PC-9 (cell line): ENCODE data around the gene MFRP.

Source experiments
- EZH2 ChIP-seq: fragments of 200-600 bp; sonication (generic); IDR thresholded peaks from 2 replicates; pipeline ENCODE4 v1.8.0; 2017; ENCODE audit warnings: antibody characterized with exemption, low read depth
- TF ChIP-seq, protein P1 (sequence below): fragments of 200-600 bp; sonication (generic); conservative IDR thresholded peaks from 2 replicates; pipeline ENCODE4 v1.6.1; 2017; ENCODE audit warnings: mixed run types, antibody characterized with exemption, mild to moderate bottlenecking, moderate library complexity

DNA sequence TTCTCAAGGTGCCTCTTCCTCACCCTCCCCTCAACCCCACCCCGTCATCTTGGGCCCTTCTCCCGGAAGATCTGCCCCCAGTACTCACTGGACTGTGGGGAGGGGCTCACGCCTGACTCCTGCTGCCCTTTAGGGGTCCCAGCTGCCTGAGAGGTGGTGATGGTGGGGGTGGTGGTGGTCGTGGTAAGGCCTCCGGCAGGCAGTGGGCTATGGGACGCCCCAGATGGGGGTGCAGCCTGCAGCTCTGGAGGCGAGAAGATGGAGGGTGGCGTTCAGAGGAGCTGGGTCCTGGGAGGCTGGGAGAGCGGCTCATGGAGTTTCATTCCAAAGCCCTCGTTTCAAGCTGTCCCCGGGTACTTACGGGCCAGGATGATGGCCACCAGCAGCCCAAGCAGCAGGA, 820 bp downstream of the MFRP start:
- TF ChIP-seq, protein P1, sequence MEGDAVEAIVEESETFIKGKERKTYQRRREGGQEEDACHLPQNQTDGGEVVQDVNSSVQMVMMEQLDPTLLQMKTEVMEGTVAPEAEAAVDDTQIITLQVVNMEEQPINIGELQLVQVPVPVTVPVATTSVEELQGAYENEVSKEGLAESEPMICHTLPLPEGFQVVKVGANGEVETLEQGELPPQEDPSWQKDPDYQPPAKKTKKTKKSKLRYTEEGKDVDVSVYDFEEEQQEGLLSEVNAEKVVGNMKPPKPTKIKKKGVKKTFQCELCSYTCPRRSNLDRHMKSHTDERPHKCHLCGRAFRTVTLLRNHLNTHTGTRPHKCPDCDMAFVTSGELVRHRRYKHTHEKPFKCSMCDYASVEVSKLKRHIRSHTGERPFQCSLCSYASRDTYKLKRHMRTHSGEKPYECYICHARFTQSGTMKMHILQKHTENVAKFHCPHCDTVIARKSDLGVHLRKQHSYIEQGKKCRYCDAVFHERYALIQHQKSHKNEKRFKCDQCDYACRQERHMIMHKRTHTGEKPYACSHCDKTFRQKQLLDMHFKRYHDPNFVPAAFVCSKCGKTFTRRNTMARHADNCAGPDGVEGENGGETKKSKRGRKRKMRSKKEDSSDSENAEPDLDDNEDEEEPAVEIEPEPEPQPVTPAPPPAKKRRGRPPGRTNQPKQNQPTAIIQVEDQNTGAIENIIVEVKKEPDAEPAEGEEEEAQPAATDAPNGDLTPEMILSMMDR = no peak
- no peak for TF ChIP-seq EZH2
